ENCODE results near the gene TNFAIP2.

GRCh38 chr14:103104389-103104653 is 18.9 kb upstream of the TNFAIP2 start:
- no peak for TF ChIP-seq EZH2phosphoT487 (conservative IDR thresholded peaks at IDR 0.05; ENCODE audit: low read length)
- TF ChIP-seq, protein P1, sequence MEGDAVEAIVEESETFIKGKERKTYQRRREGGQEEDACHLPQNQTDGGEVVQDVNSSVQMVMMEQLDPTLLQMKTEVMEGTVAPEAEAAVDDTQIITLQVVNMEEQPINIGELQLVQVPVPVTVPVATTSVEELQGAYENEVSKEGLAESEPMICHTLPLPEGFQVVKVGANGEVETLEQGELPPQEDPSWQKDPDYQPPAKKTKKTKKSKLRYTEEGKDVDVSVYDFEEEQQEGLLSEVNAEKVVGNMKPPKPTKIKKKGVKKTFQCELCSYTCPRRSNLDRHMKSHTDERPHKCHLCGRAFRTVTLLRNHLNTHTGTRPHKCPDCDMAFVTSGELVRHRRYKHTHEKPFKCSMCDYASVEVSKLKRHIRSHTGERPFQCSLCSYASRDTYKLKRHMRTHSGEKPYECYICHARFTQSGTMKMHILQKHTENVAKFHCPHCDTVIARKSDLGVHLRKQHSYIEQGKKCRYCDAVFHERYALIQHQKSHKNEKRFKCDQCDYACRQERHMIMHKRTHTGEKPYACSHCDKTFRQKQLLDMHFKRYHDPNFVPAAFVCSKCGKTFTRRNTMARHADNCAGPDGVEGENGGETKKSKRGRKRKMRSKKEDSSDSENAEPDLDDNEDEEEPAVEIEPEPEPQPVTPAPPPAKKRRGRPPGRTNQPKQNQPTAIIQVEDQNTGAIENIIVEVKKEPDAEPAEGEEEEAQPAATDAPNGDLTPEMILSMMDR (IDR thresholded peaks at IDR 0.05; ENCODE audit: insufficient read depth, low read length, poor library complexity, severe bottlenecking): no peak

All from SU-DHL-6 (cell line).